HG03108 (cell line): ENCODE data around the gene SCART1.
"Not testable (repeated sequence)": the region's sequence is repeated elsewhere in the genome, so short reads cannot be mapped to it uniquely, and the experiment has no call there.

ENCODE experiments used
- ATAC-seq: cut with Tn5 transposase; IDR thresholded peaks from one replicate; pipeline ENCODE4 v1.9.1; 2021; ENCODE audit warnings: moderate library complexity; ENCODE audit not compliant: unreplicated experiment

Gene SCART1

GRCh38 chr10:133453516-133454203 is at the start of gene SCART1:
TSS of gene SCART1 (plus strand) at chr10:133453945. CDS start at chr10:133453998, 53 bp downstream.
- no peak for ATAC-seq

GRCh38 chr10:133405272-133405671 is 48.5 kb upstream of the SCART1 start:
- no peak for ATAC-seq

- no peak for ATAC-seq
Measured at GRCh38 chr10:133405844-133406527, 47.8 kb upstream of the SCART1 start.

GRCh38 chr10:133411523-133412380 is 42.0 kb upstream of the SCART1 start:
- no peak for ATAC-seq

GRCh38 chr10:133412381-133412711 is 41.4 kb upstream of the SCART1 start:
- ATAC-seq, result no peak

GRCh38 chr10:133414401-133414800 is 39.3 kb upstream of the SCART1 start:
- ATAC-seq, result not testable (repeated sequence)

- ATAC-seq, result no peak
Measured at GRCh38 chr10:133415752-133416151, 38.0 kb upstream of the SCART1 start.

- ATAC-seq, result no peak
Measured at GRCh38 chr10:133418289-133418993, 35.3 kb upstream of the SCART1 start.

GRCh38 chr10:133419211-133419950 is 34.4 kb upstream of the SCART1 start:
- no peak for ATAC-seq

- ATAC-seq, result no peak
Measured at GRCh38 chr10:133420028-133420427, 33.7 kb upstream of the SCART1 start.

GRCh38 chr10:133420579-133420978 is 33.2 kb upstream of the SCART1 start:
- ATAC-seq, result no peak

- ATAC-seq, result no peak
Measured at GRCh38 chr10:133421336-133422222, 32.2 kb upstream of the SCART1 start.

- ATAC-seq, result no peak
Measured at GRCh38 chr10:133422223-133422806, 31.4 kb upstream of the SCART1 start.

- ATAC-seq, result no peak
Measured at GRCh38 chr10:133422807-133423771, 30.7 kb upstream of the SCART1 start.

- not testable (repeated sequence) for ATAC-seq
Measured at GRCh38 chr10:133424102-133424501, 29.6 kb upstream of the SCART1 start.

- not testable (repeated sequence) for ATAC-seq
Measured at GRCh38 chr10:133424601-133425000, 29.1 kb upstream of the SCART1 start, which contains the start of gene SPRN. TSS of gene SPRN (minus strand) at chr10:133424625. CDS start at chr10:133423681, 944 bp downstream.

GRCh38 chr10:133429571-133429970 is 24.2 kb upstream of the SCART1 start:
- not testable (repeated sequence) for ATAC-seq
